ENCODE data around the gene ZNF524. TPM values are rescaled to one million over a fixed set of nuclear protein-coding genes. Genes with fewer than 3 reads are reported as not detected.

Gene ZNF524
- total and polyA plus RNA-seq, 9 of the 15 experiments (the other 6 are each of a cell fraction or from before 2014, with no cell fraction given): 0.08 to 15.6 (median 2.9) TPM

GRCh38 chr19:55605637-55606470, 5.8 kb downstream of the ZNF524 start, which contains the start of gene ZNF865 (continued):
- no peak; the same call in 1 of the 2 replicates for TF ChIP-seq FOXP1 (CRISPR knock-in tag; IDR thresholded peaks at IDR 0.05)
- TF ChIP-seq SMAD4 (CRISPR knock-in tag; conservative IDR thresholded peaks at IDR 0.05): 0 out of 2 replicates have a peak, but pooled peaks have one; percentile 13
- TF ChIP-seq ZNF436 (CRISPR knock-in tag; IDR thresholded peaks at IDR 0.05): no peak
- TF ChIP-seq POLR2G (IDR thresholded peaks at IDR 0.05; ENCODE audit: low read depth, low read length): peak; percentile 78
- no peak for TF ChIP-seq ATF1 (CRISPR knock-in tag; IDR thresholded peaks at IDR 0.05)
- peak; percentile 37; the same call in 1 of the 2 replicates for TF ChIP-seq ATF1 (tag; IDR thresholded peaks at IDR 0.05)
- peak; percentile 62; the same call in 1 of the 2 replicates for TF ChIP-seq THRB (CRISPR knock-in tag; conservative IDR thresholded peaks at IDR 0.05)
- TF ChIP-seq ILF3 (IDR thresholded peaks at IDR 0.05; ENCODE audit: borderline replicate concordance): peak; percentile 46; the same call in 1 of the 2 replicates
- peak; percentile 53 for TF ChIP-seq L3MBTL2 (IDR thresholded peaks at IDR 0.05)
- TF ChIP-seq FOXK2 (conservative IDR thresholded peaks at IDR 0.05 in 1 of 2, IDR thresholded peaks at IDR 0.05 in 1 of 2; ENCODE audit: low read depth in 2 of 2): 0 out of 4 replicates have a peak, but pooled peaks of 1 of the 2 experiments have one; percentile 8
- 0 out of 2 replicates have a peak, but pooled peaks have one; percentile 28 for TF ChIP-seq HDGF (IDR thresholded peaks at IDR 0.05)
- peak; percentile 100 for TF ChIP-seq ZNF740 (CRISPR knock-in tag; IDR thresholded peaks at IDR 0.05)
- TF ChIP-seq ZNF740 (tag; IDR thresholded peaks at IDR 0.05): peak in 1 of 2 experiments; percentile 99; a peak in 2 of 4 replicates
- peak in 1 of 2 experiments; percentile 36; a peak in 2 of 4 replicates for TF ChIP-seq MNT (conservative IDR thresholded peaks at IDR 0.05)
- TF ChIP-seq KLF16 (IDR thresholded peaks at IDR 0.05): 0 out of 2 replicates have a peak, but pooled peaks have one; percentile 47
- TF ChIP-seq GATAD2A (IDR thresholded peaks at IDR 0.05): 0 out of 2 replicates have a peak, but pooled peaks have one; percentile 47
- TF ChIP-seq ZNF696 (CRISPR knock-in tag; conservative IDR thresholded peaks at IDR 0.05): no peak
- peak; percentile 58; the same call in 1 of the 2 replicates for TF ChIP-seq ZEB2 (IDR thresholded peaks at IDR 0.05)
- TF ChIP-seq RAD21 (CRISPR knock-in tag; conservative IDR thresholded peaks at IDR 0.05 in 1 of 2, IDR thresholded peaks at IDR 0.05 in 1 of 2): peak; percentile 76 to 88
- TF ChIP-seq RBBP5 (IDR thresholded peaks at IDR 0.05; ENCODE audit: borderline replicate concordance, insufficient read depth, low read length, poor library complexity, severe bottlenecking): peak; percentile 61
- 0 out of 2 replicates have a peak, but pooled peaks have one; percentile 21 for TF ChIP-seq JUND (IDR thresholded peaks at IDR 0.05; ENCODE audit: borderline replicate concordance, low read depth, low read length)
- TF ChIP-seq JUND (tag; IDR thresholded peaks at IDR 0.05; ENCODE audit: borderline replicate concordance, low read depth, low read length): no peak
- TF ChIP-seq NR2C2 (CRISPR knock-in tag; IDR thresholded peaks at IDR 0.05): no peak
- TF ChIP-seq NR2C2 (tag; IDR thresholded peaks at IDR 0.05): peak; percentile 56
- 0 out of 2 replicates have a peak, but pooled peaks have one; percentile 55 for TF ChIP-seq OTX1 (CRISPR knock-in tag; IDR thresholded peaks at IDR 0.05)
